HuH-7 (cell line): ENCODE data around the gene AHRR.
A peak's percentile ranks its signal among the peaks of the same experiment; 100 is the strongest.

ENCODE experiments used
- DNase-seq: peaks from one replicate; pipeline ENCODE4 v3.0.0; 2011; ENCODE audit warnings: low spot score

The AHRR gene

DNA sequence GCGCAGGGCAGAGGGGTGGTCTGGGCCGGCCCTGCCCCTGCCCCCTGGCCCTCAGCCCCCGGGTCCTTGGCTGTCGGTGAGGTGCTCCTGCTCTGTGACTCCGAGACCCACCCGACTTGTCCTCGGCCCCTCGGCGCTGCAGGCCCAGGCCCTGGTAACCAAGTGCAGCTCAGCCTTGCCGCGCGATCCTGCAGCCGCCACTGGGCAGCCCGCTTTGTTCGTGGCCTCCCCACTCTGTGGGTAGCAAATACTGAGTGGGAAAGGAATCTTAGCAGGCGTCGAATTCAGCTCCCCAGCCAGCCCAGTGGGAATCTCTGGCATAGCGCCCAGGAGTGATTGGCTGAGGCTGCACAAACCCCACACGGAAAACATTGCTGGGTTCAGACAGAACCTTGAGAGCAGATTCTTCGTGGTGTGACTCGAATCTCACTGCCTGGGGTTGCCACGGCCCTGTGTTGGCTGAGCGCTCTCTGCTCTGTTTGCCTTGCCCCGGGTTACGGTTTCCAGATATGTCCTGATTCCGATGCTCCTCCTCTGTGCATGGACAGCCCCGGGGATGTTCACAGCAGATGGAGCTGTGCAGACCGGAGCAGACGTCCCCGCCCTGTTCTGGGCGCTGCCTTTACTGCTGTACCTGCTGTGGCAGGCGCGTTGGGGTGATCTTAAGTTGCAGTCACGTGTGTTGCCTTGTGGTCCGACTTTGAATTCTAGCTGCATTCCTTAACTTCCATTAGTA lies 108.1 kb downstream of the AHRR start:
- no peak for DNase-seq

DNA sequence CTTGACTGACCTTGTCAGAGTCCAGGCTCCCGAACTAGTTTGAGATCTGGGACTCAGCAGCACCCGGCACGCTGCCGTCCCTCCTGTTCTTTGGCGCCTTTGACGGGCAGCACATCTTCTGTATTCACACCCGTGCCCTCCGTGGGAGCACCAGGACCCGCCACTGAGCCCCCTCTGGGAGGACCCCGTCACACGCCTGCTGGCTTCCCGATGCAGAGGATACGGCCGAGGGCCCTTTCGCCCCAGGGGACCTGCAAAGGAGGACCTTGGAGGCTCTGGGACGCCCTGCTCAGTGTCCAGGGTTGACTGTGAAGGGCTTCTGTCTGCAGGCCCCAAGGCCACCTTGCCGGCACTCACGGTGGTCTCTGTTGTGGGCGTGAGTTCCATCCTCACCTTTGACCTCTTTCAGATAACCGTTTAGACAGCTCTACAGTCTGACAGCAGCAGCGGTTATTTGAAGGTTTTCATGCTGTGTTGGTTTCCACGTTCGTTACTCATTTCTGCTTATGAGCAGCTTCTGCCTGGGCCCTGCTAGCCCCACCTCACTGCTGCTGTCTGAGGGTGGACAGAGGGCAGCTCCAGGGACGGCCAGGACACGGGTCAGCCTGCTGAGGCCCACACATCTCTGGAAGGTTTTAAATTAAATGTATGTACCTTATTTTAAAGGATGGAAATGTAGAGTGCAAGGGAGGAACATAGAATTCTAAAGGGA lies 108.9 kb downstream of the AHRR start:
- DNase-seq: no peak

DNA sequence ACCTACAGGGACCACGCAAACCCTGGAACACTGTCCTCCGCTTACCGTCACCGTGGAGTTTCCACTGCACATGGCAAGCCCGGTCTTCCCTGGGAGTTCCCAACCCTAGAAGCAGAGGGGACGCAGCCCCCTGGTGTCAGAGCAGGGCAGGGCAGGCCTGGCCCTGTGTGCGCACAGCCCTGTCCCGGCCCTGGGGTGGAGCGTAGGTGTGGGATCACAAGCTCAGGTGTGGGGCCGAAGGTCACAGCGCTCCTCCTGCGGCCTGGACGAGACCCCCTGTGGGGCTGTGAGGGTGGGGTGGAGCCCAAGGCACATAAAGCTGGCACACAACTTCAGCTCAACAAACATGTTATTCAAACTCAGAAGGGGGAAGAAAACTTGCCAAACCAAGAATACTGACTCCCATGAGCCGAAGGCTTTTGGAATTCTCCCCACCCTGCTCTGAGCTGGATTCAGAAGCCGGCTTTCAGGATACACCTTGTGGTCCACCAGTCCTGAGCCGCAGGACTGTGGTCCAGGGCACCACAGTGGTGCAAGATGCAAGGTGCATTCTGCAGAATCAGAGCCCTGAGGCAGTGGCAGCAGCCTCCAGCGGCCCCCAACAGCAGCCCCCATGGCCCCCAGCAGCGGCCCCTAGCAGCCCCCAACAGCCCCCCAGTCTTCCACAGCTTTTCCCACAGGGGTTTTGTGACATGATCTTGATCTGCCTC lies 109.6 kb downstream of the AHRR start:
- DNase-seq: peak; percentile 98

DNA sequence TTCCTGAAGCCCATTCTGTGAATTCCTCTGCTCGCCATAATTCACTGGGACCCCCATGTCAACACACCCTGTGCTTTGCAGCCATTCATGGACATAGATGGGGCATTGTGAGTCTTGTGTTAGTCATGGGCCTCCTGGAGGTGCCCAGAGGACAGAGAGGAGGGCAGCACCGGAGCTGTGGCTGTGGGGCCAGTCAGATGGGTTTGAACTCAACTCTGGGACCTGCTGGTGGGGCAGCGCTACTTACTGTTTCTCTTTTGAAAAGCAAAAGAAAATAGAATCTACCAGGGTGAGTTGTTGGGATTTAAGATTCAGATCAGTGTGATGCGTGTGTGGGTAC lies 110.2 kb downstream of the AHRR start:
- no peak for DNase-seq

DNA sequence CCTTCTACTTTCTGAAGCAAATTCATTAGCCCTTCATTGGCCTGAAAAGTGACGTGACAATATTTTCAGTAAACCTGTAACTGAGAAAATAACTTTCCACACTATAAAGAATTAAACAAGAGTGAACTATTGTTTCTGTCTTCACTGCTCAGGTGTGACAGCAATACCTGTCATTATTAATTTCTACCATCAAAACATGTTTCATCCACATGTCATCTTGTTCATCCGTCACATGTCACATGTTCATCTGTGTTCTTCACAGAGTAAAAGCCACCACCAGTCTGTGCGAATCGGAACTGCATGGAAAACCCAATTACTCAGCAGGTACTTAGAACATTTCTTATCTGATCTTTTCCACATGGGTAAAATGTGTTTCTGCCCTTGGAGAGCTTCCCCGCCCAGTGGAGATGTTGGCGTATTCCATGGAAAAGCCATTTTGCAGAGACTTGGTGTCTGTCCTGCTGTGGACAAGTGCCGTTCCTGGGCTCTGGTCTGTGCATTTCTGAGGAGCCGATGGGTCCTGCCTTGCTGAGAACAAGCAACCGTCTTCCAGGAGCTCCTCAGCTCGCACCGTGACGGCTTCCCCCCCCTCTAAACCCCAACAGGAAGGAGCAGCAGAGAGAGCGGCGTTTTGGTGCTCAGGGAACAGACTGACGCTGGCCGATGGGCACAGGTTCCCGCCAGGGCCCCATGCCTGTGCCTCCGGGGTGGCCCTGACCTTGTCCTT lies 110.8 kb downstream of the AHRR start:
- DNase-seq: no peak

DNA sequence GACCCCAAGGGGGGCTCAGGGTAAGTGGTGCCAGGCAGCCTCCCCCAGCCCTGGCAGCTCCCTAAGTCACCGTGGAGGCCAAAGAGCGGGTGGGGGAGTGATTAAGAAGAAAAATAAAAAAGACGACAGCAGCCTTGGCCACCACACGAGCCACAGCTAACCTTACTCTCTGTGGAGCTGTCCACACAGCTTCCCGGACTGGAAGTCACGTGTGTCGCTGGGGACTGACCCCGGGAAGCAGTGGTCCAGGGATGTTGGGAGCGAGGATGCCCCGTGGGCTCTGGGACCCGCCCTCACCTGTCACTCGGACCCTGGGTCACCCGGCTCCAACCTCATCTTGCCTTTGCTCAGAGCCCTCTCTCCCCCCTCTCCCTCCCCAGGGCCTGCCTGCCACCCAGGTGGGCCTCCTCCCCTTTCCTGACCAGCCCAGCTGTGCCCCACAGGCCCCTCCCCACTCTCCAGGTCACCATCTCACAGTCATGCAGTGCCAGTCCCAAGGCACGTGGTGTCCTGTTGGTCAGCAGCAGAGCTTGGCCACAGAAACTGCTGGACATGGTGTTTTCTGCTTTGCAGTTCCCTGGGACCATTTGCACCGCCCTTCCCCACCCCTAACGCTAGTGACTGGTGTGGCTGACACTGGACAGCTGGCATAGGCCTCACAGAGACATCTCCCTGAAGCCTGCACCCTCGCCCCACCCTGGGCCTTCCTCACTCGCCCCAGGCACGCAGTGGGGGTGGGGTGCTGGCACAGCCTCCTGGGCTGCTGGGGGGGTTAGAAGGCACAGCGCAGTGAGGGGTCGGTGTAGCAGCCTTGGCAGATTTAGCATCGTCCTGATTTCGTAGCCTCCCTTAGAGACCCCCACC lies 111.6 kb downstream of the AHRR start:
- no peak for DNase-seq

DNA sequence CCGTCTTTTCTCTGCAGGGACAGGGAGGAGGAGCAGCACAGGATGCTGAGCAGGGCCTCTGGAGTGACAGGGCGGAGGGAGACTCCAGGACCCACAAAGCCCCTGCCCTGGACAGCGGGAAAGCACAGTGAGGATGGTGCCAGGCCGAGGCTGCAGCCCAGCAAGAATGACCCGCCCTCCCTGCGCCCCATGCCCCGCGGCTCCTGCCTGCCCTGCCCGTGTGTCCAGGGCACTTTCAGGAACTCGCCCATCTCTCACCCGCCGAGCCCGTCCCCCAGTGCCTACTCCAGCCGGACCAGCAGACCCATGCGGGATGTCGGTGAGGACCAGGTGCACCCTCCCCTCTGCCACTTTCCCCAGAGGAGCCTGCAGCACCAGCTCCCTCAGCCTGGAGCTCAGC lies 112.3 kb downstream of the AHRR start:
- no peak for DNase-seq

DNA sequence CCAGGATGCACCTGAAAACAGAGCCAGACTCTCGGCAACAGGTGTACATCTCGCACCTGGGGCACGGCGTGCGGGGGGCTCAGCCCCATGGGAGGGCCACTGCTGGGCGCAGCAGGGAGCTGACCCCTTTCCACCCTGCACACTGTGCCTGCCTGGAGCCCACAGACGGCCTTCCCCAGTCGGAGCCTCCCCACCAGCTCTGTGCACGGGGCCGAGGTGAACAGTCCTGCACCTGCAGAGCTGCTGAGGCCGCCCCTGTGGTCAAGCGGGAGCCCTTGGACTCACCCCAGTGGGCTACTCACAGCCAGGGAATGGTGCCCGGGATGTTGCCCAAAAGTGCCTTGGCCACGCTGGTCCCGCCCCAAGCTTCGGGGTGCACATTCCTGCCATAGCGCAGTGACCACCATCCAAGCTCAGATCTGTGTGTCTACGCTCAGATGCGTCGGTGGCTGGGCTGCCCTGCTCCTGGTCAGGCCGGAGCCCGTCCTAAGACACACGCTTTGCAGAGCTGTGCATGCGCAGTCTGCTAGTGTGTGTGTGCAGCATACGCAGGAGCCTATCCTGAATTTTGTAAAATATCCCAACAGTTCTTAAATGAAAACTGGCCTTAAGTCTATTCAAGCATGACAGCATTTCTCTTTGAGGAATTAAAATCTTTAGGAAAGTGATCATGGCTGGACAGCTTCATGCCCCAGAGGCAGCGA lies 113.1 kb downstream of the AHRR start:
- DNase-seq: no peak

DNA sequence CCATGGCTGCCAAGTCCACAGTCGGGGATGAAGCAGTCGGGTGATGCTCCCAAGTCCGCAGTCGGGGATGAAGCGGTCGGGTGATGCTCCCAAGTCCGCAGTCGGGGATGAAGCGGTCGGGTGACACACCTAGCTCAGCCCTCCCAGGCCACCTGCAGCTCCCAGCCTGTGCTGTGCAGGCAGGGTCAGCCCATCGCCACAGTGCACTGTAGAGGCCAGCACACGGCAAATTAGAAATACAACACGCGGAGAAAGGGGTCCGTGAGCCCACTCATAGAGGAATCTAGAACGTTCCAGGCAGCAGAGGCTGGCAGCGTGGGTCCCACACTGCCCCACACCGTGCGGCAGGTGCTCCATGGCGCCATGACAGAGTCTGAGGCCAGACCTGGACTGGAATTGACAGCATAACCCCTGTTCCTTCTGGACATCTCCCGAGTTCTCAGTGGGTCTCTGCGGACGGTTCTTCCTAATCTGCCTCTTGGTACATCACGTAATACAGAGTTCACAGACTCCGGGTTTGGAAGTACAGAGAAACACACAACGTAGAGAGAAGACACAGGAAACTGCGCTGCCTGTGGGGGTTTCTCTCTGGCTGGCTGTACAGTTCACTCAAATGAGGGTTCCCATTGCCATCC lies 113.8 kb downstream of the AHRR start:
- DNase-seq: no peak

DNA sequence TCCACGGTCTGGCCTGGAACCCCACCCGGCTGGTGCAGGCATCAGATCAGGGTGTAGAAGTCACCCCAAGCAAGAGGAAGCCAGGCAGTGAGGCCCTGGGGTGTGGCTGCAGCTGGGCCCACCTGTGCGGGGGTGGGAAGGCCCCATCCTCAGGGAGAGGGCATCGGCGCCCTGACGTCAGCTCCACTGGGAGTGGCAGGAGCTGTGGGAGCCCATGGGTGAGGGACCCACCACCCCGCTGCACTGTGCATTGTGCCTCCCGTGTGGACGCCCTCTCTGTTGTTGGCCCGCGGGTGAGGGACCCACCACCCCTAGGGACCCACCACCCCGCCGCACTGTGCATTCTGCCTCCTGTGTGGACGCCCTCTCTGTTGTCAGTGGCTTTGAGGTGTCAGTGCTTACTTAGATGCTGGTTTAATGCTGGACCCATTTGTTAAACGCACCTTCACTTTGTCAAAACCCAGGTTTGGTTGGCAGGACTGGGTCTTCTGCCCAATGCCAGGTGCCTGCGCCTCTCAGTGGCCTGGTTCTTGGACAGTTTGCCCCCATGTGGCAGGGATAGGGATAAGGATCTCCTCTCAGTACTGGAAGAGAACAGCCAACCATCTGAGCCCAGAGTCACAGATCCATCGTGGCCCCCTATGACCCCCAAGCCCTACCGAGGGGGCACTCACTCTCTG lies 114.6 kb downstream of the AHRR start:
- DNase-seq: peak; percentile 64

DNA sequence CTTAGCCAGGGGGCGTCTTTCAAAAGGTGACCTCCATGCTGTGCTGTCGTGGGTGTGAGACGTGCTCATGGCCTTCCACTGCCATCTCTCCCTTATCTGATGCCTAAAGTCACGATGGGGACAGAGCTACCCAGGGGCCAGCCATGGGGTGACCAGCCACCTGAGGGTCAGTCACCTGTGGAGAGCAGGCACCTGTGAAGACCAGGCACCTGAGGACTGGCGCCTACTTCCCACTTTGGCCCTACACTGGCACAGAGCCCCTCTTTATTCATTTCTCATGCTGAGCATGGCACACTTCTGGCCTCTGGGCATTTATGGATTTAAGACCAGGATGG lies 115.1 kb downstream of the AHRR start:
- DNase-seq: no peak

DNA sequence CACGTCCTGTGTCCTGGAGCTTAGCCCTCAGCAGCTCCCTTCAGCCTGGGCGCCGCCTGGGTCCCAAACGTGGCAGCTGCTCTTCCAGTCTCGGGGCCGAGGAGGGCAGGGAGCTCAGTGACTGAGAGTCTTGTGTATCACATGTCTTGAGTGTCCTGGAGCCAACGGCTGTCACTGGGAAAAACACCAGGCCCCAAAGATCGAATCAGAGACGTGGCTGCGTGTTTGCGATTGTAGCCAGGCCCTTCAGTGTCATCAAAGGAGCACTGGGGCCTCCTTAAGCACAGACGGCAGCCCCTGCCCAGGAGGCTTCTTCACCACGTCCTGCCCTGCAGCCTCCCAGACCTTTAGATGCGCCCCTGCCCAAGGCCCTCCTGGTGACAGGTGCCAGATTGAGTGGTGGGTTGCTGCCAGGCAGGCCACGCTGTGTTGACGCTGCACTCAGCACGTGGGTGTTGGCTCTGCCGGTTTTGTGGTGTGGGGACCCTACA lies 115.8 kb downstream of the AHRR start:
- no peak for DNase-seq

DNA sequence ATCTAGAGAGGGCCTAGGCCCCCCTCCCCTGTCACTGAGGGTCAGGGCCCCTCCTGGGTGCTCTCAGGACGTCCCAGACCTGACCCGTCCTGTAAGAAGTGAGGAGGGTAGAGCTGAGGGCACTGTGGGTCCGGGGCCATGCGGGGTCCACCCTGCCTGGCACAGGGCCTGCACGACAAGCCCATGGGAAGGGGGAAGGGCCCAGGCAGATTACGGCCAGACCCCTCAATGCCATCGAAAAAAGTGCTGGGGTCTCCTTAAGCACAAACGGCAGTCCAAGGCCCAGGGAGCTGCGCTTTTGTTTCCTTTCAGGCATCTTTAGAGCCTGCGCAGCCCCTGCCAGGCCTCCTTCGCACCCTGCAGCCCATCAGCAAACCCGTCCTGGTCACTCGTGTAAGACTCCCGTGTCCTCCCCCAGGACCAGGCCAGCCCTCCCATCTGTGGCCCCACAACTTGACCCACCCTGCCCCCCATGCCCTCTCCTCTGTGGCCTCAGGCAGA lies 117.0 kb downstream of the AHRR start:
- no peak for DNase-seq

DNA sequence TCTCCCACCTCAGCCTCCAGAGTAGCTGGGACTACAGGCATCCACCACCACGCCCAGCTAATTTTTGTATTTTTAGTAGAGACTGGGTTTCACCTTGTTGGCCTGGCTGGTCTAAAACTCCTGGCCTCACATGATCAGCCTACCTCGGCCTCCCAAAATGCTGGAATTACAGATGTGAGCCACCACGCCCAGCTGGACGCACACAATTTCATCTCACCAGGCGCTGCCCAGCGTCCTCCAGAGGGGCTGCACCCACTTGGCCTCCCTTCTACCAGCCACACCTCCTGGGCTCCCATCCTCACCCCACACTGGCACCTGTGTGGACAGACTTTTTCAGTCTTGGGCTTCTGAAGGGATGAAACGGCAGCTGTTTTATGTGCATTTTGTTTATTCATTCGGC lies 117.7 kb downstream of the AHRR start:
- DNase-seq: no peak

DNA sequence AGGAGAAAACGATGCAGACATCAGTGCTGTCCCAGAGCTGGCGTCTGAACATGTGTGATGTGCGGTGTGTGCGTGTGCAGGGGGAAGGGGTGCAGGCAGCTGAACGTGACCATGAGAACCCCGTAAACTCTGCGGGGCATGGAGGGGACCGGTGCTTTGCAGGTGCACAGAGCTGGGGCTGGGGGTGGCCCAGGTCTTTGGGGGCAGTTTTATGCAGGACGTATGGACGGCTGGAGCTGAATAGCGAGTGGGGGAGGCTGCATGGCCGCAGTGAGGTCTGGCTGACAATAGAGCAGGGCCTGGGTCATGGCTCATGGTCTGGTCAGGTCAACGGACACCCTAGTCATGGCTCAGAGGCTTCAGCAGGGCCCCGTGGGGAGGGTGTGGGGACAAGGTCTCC lies 118.1 kb downstream of the AHRR start:
- DNase-seq: no peak

DNA sequence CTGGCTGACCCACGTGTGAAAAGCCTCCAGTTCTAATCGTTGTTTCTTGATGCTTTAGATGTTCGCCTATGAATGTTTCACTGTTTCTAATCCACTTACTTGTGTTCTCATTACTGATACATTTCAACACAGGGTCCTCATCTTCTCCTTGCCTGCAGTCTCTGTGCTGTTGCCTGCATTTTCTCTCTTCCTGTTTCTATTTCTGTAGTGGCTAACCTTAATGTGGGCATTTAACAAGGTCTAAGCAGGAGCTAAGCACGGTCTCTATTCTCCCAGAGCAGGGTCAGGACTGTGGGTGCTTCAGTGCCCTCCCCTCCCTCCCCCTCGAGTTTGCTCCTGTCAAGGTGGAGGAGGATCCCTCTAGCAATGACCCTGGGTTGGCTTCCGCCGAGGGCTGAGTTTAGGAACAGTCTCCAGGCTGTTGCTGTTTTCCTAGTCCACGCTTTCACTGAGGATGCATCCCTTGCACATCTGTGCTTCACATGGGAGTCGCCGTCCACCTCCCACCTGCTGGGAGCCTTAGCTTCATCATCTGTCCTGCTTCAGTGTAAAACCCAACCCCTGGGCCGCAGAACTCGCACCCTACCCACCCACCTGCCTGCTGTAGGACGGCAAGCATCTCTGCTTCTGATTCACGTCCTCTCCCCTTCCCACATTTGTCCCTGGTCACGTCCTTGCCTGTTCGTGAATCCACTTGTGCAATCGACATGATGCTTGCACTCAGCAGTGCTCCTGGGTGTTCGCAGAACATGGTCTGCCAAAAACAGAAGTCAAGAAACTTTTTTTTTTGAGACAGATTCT lies 119.1 kb downstream of the AHRR start:
- DNase-seq: no peak

DNA sequence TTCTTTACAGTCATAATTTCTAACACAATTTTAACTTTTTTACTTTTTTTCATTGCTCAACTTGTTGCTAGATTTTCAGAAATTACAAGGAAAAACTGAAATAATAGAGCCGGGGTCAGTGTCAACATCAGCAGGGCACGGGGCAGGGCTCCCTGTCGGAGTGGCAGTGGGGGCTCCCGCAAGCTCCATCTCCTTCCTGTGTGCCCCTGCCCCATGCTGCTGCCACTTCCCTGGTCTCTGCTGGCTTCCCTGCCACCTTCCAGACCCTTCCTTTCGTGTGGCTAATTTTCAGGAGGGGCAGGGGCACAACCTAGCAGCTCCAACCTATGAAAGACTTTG lies 120.5 kb downstream of the AHRR start:
- no peak for DNase-seq

DNA sequence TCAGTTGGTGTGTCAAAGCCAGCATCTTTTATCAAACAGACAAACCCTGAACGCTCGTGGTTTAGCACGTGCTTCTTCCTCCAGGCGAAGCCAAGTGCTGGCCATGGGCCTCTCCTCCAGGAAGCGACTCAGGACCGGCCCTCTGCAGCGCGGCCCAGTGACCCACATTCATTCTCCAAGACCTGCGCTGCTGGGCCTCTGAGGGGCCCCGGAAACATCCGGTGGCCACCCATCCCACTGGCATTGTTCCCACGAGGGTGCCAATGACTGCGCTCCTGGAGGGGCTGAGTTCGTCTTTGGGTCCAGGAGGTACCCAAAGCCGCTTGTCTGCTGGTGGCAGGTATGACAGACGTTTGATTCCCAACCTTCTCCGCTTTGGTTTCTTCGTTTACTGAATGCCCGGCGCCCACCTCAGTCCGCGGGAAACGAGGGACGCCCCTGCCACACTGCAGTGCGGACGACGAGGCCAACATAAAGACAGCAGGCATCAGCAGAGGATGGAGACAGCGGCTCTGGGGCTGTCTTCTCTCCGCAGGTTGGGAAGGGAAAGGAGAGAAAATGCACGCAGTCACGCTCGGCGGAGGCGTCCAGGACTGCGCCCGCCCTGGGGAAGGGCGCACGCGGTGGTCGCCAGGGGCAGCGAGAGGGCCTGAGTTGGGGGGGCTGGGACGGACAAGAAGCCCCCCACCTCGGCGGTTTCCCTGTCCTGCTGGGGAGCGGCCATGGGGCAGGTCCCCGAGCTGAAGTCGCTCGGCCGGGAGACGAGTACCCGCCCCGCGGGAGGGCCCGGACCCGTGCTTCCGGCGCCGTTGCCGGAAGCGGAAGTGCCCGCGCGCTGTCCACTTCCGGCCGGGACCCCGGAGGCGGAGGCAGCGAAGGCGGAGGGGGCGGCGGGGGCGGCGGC lies 121.1 kb downstream of the AHRR start, which contains the start of gene EXOC3:
TSS of gene EXOC3 (plus strand) at position 842 of the 904 bp plus-strand sequence. CDS start 3,030 bp downstream, outside the sequence.
- peak; percentile 91 for DNase-seq
